Neutrophil (primary cell): ENCODE results near the gene MYBPC3.

Experiments used
- H3K27ac ChIP-seq: fragments of 200-600 bp; sonication (generic); 2 replicates; pipeline ENCODE4 v1.5.1; 2016; ENCODE audit warnings: mild to moderate bottlenecking, moderate library complexity
- H3K27me3 ChIP-seq: fragments of 200-600 bp; sonication (generic); 2 replicates; pipeline ENCODE4 v1.6.0; 2016; ENCODE audit warnings: mild to moderate bottlenecking
- H3K36me3 ChIP-seq: fragments of 200-600 bp; sonication (generic); 2 replicates; pipeline ENCODE4 v1.5.1; 2017
- H3K4me1 ChIP-seq, 2 experiments: fragments of 200-600 bp in 1 of 2; sonication (generic) in 1 of 2; 1 replicate in 1 of 2; 2 replicates in 1 of 2; pipeline versions ENCODE4 v1.5.1 to v1.6.1; 2013 to 2016; ENCODE audit warnings: low read depth in 1 of 2, low read length in 1 of 2, mild to moderate bottlenecking in 1 of 2, moderate library complexity in 1 of 2; ENCODE audit not compliant: control insufficient read depth in 1 of 2, insufficient read depth in 1 of 2
- H3K4me3 ChIP-seq, 2 experiments: fragments of 200-600 bp in 1 of 2; sonication (generic) in 1 of 2; 1 replicate in 1 of 2; 2 replicates in 1 of 2; pipeline ENCODE4 v1.5.1; 2013 to 2016; ENCODE audit warnings: low read depth in 1 of 2, low read length in 1 of 2, mild to moderate bottlenecking in 1 of 2, moderate library complexity in 1 of 2
- H3K9me3 ChIP-seq: fragments of 200-600 bp; sonication (generic); 2 replicates; pipeline ENCODE4 v1.5.1; 2016
- TF ChIP-seq, protein P1 (sequence below): fragments of 200-600 bp; sonication (generic); IDR thresholded peaks from 2 replicates; pipeline ENCODE4 v1.5.1; 2016; ENCODE audit warnings: antibody characterized with exemption

MYBPC3 gene

DNA sequence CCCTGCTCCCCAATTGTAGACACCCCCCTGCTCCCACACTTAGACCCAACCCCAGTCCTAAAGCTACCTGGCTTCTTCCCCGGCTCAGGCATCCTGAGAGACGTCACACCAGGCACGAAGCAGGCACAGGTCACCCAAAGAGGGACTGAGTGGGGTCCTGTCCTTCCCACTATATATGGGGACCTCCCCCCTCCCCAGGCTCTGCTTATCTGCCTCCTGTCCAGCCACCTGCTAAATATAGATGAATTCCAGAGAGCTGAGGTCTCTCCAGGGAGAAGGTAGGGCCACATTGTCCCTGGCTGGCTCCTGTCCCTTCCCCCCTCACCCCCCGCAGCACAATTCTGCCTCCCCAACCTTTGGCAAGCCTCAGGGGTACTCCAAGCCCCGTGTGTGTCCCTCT is at the start of gene MYBPC3:
Gene MYBPC3, minus strand, starts transcription at position 147 of the 400 bp plus-strand sequence. Its CDS starts 55 bp downstream, at position 92.
- peak within 1 kb of the TSS; percentile 46 for H3K27ac ChIP-seq
- H3K9me3 ChIP-seq = no peaks in the 10 kb centered on the region
- no peaks in the 10 kb centered on the region for H3K27me3 ChIP-seq
- peaks cover 93% of the 10 kb centered on the region for H3K36me3 ChIP-seq
- TF ChIP-seq, protein P1, sequence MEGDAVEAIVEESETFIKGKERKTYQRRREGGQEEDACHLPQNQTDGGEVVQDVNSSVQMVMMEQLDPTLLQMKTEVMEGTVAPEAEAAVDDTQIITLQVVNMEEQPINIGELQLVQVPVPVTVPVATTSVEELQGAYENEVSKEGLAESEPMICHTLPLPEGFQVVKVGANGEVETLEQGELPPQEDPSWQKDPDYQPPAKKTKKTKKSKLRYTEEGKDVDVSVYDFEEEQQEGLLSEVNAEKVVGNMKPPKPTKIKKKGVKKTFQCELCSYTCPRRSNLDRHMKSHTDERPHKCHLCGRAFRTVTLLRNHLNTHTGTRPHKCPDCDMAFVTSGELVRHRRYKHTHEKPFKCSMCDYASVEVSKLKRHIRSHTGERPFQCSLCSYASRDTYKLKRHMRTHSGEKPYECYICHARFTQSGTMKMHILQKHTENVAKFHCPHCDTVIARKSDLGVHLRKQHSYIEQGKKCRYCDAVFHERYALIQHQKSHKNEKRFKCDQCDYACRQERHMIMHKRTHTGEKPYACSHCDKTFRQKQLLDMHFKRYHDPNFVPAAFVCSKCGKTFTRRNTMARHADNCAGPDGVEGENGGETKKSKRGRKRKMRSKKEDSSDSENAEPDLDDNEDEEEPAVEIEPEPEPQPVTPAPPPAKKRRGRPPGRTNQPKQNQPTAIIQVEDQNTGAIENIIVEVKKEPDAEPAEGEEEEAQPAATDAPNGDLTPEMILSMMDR = no peak
- H3K4me3 ChIP-seq = no peak within 1 kb of the TSS
- peaks cover 0 to 4% of the 10 kb centered on the region in 2 experiments for H3K4me1 ChIP-seq

- no peaks in the 10 kb centered on the region for H3K36me3 ChIP-seq
- H3K4me3 ChIP-seq = peak overlapping the region; percentile 78 to 92
- H3K9me3 ChIP-seq = no peaks in the 10 kb centered on the region
- peak overlapping the region; percentile 99 for H3K27ac ChIP-seq
- TF ChIP-seq, protein P1 = no peak
- no peaks in the 10 kb centered on the region for H3K27me3 ChIP-seq
- peaks cover 77 to 80% of the 10 kb centered on the region in 2 experiments for H3K4me1 ChIP-seq
These were observed 48.3 kb upstream of the MYBPC3 start for GRCh38 chr11:47400768-47401279.

GRCh38 chr11:47399860-47400767 is 47.6 kb upstream of the MYBPC3 start:
- Histone ChIP-seq H3K4me1 (peaks cover 79 to 82% of the 10 kb centered on the region in 2 experiments), H3K27ac (peak overlapping the region; percentile 99), H3K27me3 (no peaks in the 10 kb centered on the region), H3K4me3 (peak overlapping the region; percentile 78 to 92), H3K36me3 (no peaks in the 10 kb centered on the region), H3K9me3 (no peaks in the 10 kb centered on the region)
- TF ChIP-seq, protein P1 = peak; percentile 24

GRCh38 chr11:47398551-47398950 is 46.0 kb upstream of the MYBPC3 start:
- Histone ChIP-seq H3K27ac (peak overlapping the region; percentile 99), H3K4me1 (peaks cover 88 to 92% of the 10 kb centered on the region in 2 experiments)
- TF ChIP-seq, protein P1 = no peak

GRCh38 chr11:47398011-47398410 is 45.5 kb upstream of the MYBPC3 start:
- TF ChIP-seq, protein P1 = no peak
- Histone ChIP-seq H3K36me3 (no peaks in the 10 kb centered on the region), H3K4me3 (no peak overlapping the region), H3K4me1 (peaks cover 87 to 91% of the 10 kb centered on the region in 2 experiments), H3K27ac (peak overlapping the region; percentile 99), H3K9me3 (no peaks in the 10 kb centered on the region), H3K27me3 (no peaks in the 10 kb centered on the region)

More at GRCh38 chr11:47398551-47398950, 46.0 kb upstream of the MYBPC3 start:
- Histone ChIP-seq H3K4me3 (peak overlapping the region in 1 of 2 experiments; percentile 92), H3K9me3 (no peaks in the 10 kb centered on the region), H3K36me3 (no peaks in the 10 kb centered on the region), H3K27me3 (no peaks in the 10 kb centered on the region)
